Measurements from ENCODE around the gene CHMP2B. TPM values are rescaled to one million over a fixed set of nuclear protein-coding genes. Genes with fewer than 3 reads are reported as not detected.

Gene CHMP2B, protein sequence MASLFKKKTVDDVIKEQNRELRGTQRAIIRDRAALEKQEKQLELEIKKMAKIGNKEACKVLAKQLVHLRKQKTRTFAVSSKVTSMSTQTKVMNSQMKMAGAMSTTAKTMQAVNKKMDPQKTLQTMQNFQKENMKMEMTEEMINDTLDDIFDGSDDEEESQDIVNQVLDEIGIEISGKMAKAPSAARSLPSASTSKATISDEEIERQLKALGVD
- total RNA-seq: 21.2 and 33.7 TPM in 2 replicates

DNA sequence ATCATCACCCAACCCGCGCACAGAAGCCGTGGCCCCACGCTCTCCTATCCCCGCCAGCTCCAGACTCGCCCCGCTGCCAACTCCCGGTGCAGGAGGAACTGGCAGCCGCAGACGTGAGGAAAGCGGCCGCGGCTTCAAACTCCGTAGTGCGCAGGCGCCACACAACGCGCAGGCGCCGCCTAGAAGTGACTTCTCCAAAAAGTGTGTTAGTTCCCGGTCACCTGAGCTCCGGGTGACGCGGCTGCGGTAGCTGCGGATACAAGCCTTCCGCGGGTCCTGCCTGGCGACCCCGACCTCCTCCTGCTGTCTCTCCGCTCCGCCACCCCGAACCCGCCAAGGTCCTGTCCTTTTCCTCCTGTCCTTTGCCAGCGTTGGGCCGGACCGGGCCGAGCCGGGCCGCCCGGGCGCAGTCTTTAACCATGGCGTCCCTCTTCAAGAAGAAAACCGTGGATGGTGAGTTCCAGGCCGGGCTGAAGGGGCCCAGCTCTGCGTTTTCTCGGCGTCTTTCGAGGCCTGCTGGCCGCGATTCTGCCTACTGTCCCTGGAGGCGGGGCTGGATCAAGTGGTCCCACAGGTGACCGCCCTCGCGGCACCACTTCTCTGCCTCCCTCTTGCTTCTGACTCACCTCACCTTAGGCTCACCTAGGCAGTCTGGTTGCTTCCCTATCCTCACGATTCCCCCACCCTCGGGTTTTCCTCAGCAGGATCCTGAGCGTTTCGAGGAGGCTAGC, at the start of gene CHMP2B:
Gene CHMP2B, plus strand, starts transcription at position 206 of the 731 bp plus-strand sequence. Its CDS starts 214 bp downstream, at position 420.

DNA sequence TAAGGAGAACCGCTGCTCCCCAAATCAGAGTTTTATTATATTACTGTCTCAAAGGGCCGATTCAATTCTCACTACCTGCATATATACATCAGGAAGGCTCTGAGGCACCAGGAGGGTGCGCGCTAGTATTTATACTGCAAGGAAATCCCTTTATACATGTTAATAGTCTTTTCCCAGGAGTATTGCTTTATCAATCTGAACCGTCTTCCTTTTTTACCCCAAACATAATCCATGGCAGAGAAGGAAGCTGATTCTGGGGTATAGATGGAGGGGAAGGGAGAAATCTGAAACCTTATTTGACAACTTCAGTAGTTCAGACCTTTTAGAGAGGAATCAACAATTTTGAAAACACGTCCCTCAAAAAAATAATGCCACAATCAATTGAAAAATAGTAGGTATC, 49.4 kb downstream of the CHMP2B start, which contains the start of gene POU1F1:
Gene POU1F1, minus strand, starts transcription at position 101 of the 400 bp plus-strand sequence. CDS start 122 bp downstream, outside the sequence.

Other genes starting within 250 kb of the CHMP2B start
- 25.7 and 55.6 TPM in 2 replicates for gene VGLL3, start 236.2 kb upstream of the CHMP2B start, total RNA-seq
- not detected in 2 replicates for gene POU1F1, start 49.3 kb downstream of the CHMP2B start, total RNA-seq

Measured in smooth muscle cell of trachea (primary cell).